Measurements from ENCODE around the gene FGF14.

GRCh38 chr13:101967216-101967615 lies 434.6 kb downstream of the FGF14 start:
- no peak for TF ChIP-seq CTCF (IDR thresholded peaks at IDR 0.05)
- no peak for TF ChIP-seq POLR2A (IDR thresholded peaks at IDR 0.05)
